Natural killer cell (primary cell): ENCODE results near the gene ZNF70. TPM values are rescaled to one million over a fixed set of nuclear protein-coding genes. Genes with fewer than 3 reads are reported as not detected.
A peak's percentile ranks its signal among the peaks of the same experiment; 100 is the strongest.

Experiments
- ATAC-seq, 3 donors: fragments of 150-1000 bp in 2 of 3; fragments of 200-7000 bp in 1 of 3; cut with Tn5 transposase; 1 replicate in 1 of 3; 2 replicates in 2 of 3; pipeline ENCODE4 v1.10.0; 2021; ENCODE audit warnings: mild to moderate bottlenecking in 2 of 3, moderate library complexity in 2 of 3
- DNase-seq, 2 donors: peaks; one replicate each; pipeline versions ENCODE4 v3.0.0 to v3.0.0-alpha.2; 2013 to 2021; ENCODE audit warnings: mixed read lengths in 1 of 2
- H3K27ac ChIP-seq: one replicate; pipeline ENCODE4 v1.5.1; 2013; ENCODE audit warnings: mild to moderate bottlenecking, low read length
- H3K27me3 ChIP-seq: one replicate; pipeline ENCODE4 v1.6.1; 2013; ENCODE audit warnings: low read length; ENCODE audit not compliant: control insufficient read depth, insufficient read depth
- H3K36me3 ChIP-seq: one replicate; pipeline ENCODE4 v1.6.1; 2013; ENCODE audit warnings: low read length; ENCODE audit not compliant: control insufficient read depth, insufficient read depth
- H3K4me1 ChIP-seq: one replicate; pipeline ENCODE4 v1.6.1; 2013; ENCODE audit warnings: low read length; ENCODE audit not compliant: control insufficient read depth, insufficient read depth
- H3K4me3 ChIP-seq: one replicate; pipeline ENCODE4 v1.5.1; 2013; ENCODE audit warnings: low read length
- H3K9me3 ChIP-seq: one replicate; pipeline ENCODE4 v1.6.1; 2013; ENCODE audit warnings: low read length; ENCODE audit not compliant: control insufficient read depth, insufficient read depth
- H3K27ac Mint-ChIP-seq, 2 donors: one replicate each; pipeline ENCODE4 v1.8.0; 2022; ENCODE audit warnings: mild to moderate bottlenecking in 2 of 2, mixed read lengths in 2 of 2, moderate library complexity in 1 of 2
- H3K27me3 Mint-ChIP-seq, 2 donors: one replicate each; pipeline ENCODE4 v1.8.0; 2022; ENCODE audit warnings: low read depth in 2 of 2, mixed read lengths in 2 of 2
- H3K36me3 Mint-ChIP-seq: one replicate; pipeline ENCODE4 v1.8.0; 2022; ENCODE audit warnings: mixed read lengths
- H3K4me1 Mint-ChIP-seq, 2 donors: one replicate each; pipeline ENCODE4 v1.8.0; 2022; ENCODE audit warnings: mixed read lengths in 2 of 2
- H3K4me3 Mint-ChIP-seq: one replicate; pipeline ENCODE4 v1.8.0; 2022; ENCODE audit warnings: mild to moderate bottlenecking, moderate library complexity, mixed read lengths
- H3K9me3 Mint-ChIP-seq, 2 donors: one replicate each; pipeline ENCODE4 v1.8.0; 2022; ENCODE audit warnings: mixed read lengths in 2 of 2
- CTCF ChIP-seq: fragments of 200-600 bp; IDR thresholded peaks from one replicate; pipeline ENCODE4 v1.8.0; 2022; ENCODE audit warnings: antibody characterized with exemption
- WGBS: methylation state at CpG from one replicate; pipeline ENCODE4 v1.1.7; 2013; ENCODE audit warnings: missing lambda C conversion rate; ENCODE audit not compliant: insufficient coverage; 5-methylcytosine and 5-hydroxymethylcytosine counted together
- intact Hi-C: fragments of 100-400 bp; cut with micrococcal nuclease; formaldehyde crosslinking; loops from one replicate; pipeline ENCODE4 v1.14.2; 2022
- total RNA-seq, 4 donors: library from RNA; stranded (reverse); fragments of 120-200 nt in 1 of 4; gene quantifications; one replicate each; pipeline versions ENCODE4 v1.2.3 to v1.2.4, GENCODE V29; 2013 to 2022

Gene ZNF70
- total RNA-seq, 3 donors from 2014 or later (not counting 1 experiment from before 2014, with no cell fraction given): 7.4 to 9.1 (median 7.7) TPM

GRCh38 chr22:23697031-23697970 lies 53.6 kb downstream of the ZNF70 start:
- intact Hi-C loops: loop anchor here (2.0 kb wide), 1 partner anchor 20 kb away; no protein-coding TSS in a partner anchor
- Histone ChIP-seq H3K4me1 (peaks cover 35% of the 10 kb centered on the region), H3K36me3 (peaks cover 58% of the 10 kb centered on the region), H3K9me3 (no peaks in the 10 kb centered on the region), H3K4me3 (peak overlapping the region; percentile 29), H3K27ac (peak overlapping the region; percentile 97), H3K27me3 (no peaks in the 10 kb centered on the region)
- Mint-ChIP-seq H3K4me1 (peaks cover 41 to 44% of the 10 kb centered on the region in 2 donors), H3K27ac (peak overlapping the region; percentile 100), H3K27me3 (no peaks in the 10 kb centered on the region), H3K9me3 (no peaks in the 10 kb centered on the region), H3K4me3 (peak overlapping the region; percentile 97), H3K36me3 (peaks cover 20% of the 10 kb centered on the region)
- peak in 1 of 2 donors; percentile 27 for DNase-seq
- ATAC-seq: no peak
- 91% methylated on average over 7 of the region's 11 CpGs for WGBS
- no peak for TF ChIP-seq CTCF

GRCh38 chr22:23696326-23696851 lies 54.5 kb downstream of the ZNF70 start:
- no peaks in the 10 kb centered on the region for H3K27me3 Mint-ChIP-seq
- no peaks in the 10 kb centered on the region for H3K27me3 ChIP-seq
- no peaks in the 10 kb centered on the region for H3K9me3 Mint-ChIP-seq
- ATAC-seq (peak; percentile 97 to 99 (median 98)), DNase-seq (peak; percentile 63 to 91)
- WGBS: 9% methylated on average over 13 of the region's 13 CpGs
- no peak for TF ChIP-seq CTCF
- peak overlapping the region; percentile 97 for H3K27ac ChIP-seq
- no peaks in the 10 kb centered on the region for H3K9me3 ChIP-seq
- H3K36me3 ChIP-seq: peaks cover 50% of the 10 kb centered on the region
- H3K4me3 Mint-ChIP-seq: peak overlapping the region; percentile 97
- peak overlapping the region; percentile 29 for H3K4me3 ChIP-seq
- peaks cover 15% of the 10 kb centered on the region for H3K36me3 Mint-ChIP-seq
- intact Hi-C loops: loop anchor here (2.0 kb wide), 1 partner anchor 20 kb away; no protein-coding TSS in a partner anchor
- H3K4me1 Mint-ChIP-seq: peaks cover 35% of the 10 kb centered on the region in 2 donors
- peaks cover 35% of the 10 kb centered on the region for H3K4me1 ChIP-seq
- H3K27ac Mint-ChIP-seq: peak overlapping the region; percentile 100

- Mint-ChIP-seq H3K27ac (peak overlapping the region; percentile 100), H3K27me3 (no peaks in the 10 kb centered on the region), H3K4me1 (peaks cover 34% of the 10 kb centered on the region in 2 donors), H3K4me3 (peak overlapping the region; percentile 97), H3K9me3 (no peaks in the 10 kb centered on the region), H3K36me3 (peaks cover 13% of the 10 kb centered on the region)
- Histone ChIP-seq H3K27me3 (no peaks in the 10 kb centered on the region), H3K36me3 (peaks cover 44% of the 10 kb centered on the region), H3K4me3 (no peak overlapping the region), H3K9me3 (no peaks in the 10 kb centered on the region), H3K4me1 (peaks cover 35% of the 10 kb centered on the region), H3K27ac (peak overlapping the region; percentile 97)
- DNase-seq (no peak), ATAC-seq (no peak)
- no peak for TF ChIP-seq CTCF
- WGBS: 62% methylated on average over 19 of the region's 19 CpGs
- intact Hi-C loops: loop anchor here (2.0 kb wide), 1 partner anchor 21 kb away; no protein-coding TSS in a partner anchor
Measured at GRCh38 chr22:23695571-23696325, 55.2 kb downstream of the ZNF70 start.
